ENCODE data around the gene CSNK1D.

CSNK1D gene

DNA sequence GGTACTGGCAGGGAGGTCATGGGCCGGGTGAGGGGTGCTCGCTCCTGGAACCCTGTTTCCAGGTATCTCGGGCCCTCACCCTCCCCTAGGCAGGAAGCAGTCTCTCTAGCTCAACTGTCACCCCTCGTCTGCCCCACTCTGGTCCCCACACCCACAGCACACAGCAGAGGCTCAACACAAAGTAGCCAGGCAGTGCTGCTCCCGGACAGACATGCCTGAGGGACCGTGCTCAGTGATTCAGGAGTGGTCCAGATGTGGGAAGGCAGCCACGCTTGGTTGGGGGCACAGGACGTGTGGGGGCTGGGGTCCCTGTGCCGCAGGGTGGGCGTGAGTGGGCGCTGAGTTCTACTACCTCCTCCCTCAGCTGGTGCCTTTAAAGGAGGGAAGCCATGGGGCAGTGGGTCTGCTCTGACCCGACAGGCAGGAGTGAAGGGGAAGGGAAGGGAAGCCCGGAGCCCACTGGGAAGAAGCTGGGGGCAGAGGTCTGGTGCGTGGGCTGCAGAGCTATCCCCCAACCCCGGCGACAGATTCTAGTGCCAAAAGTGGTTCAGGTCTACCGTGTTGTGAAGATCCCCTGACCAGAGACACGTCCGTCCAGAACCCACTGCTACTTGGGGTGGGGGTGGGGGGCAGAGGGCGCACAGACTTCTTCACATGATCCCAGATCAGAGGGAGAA is 32.9 kb downstream of the CSNK1D start:
- DNase-seq (ENCODE audit: low read depth, low spot score) = no peak

GRCh38 chr17:82239926-82240505 is 33.5 kb downstream of the CSNK1D start:
- no peak for DNase-seq (ENCODE audit: low read depth, low spot score)

DNA sequence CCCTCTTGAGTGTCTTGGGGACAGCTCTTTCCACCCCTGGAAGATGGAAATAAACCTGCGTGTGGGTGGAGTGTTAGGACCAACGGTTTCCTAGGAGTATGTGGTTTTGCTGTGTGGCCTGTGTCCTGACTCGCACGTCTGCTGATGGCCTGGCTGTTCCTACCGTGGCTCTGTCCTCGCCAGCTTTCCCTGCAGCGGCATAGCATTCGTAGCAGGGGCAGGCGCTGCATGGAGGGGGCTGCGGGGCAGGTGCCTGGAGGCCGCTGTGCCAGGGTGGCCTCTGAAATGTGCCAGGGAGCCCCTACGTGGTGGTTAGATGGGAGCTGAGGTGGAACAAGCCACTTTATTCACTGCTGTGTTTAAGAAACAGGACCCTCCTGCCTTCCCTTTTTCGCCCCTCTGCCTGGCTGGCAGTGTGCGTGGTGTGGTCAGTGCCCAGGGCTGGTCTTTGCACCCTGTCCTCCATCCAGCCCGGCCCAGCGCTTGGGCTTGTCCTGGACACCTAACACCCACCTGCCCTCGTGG is 34.0 kb downstream of the CSNK1D start:
- DNase-seq (ENCODE audit: low read depth, low spot score) = no peak

- DNase-seq (ENCODE audit: low read depth, low spot score) = no peak
These were observed 34.9 kb downstream of the CSNK1D start for GRCh38 chr17:82238472-82239201.

- DNase-seq (ENCODE audit: low read depth, low spot score) = no peak
These were observed 35.6 kb downstream of the CSNK1D start for GRCh38 chr17:82237746-82238471.

DNA sequence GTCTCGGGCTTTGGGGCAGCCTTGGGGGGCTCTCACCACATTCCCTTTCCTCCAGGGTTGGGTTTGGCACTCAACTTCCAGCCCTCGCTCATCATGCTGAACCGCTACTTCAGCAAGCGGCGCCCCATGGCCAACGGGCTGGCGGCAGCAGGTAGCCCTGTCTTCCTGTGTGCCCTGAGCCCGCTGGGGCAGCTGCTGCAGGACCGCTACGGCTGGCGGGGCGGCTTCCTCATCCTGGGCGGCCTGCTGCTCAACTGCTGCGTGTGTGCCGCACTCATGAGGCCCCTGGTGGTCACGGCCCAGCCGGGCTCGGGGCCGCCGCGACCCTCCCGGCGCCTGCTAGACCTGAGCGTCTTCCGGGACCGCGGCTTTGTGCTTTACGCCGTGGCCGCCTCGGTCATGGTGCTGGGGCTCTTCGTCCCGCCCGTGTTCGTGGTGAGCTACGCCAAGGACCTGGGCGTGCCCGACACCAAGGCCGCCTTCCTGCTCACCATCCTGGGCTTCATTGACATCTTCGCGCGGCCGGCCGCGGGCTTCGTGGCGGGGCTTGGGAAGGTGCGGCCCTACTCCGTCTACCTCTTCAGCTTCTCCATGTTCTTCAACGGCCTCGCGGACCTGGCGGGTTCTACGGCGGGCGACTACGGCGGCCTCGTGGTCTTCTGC is 36.3 kb downstream of the CSNK1D start:
- DNase-seq (ENCODE audit: low read depth, low spot score) = peak; percentile 61

DNA sequence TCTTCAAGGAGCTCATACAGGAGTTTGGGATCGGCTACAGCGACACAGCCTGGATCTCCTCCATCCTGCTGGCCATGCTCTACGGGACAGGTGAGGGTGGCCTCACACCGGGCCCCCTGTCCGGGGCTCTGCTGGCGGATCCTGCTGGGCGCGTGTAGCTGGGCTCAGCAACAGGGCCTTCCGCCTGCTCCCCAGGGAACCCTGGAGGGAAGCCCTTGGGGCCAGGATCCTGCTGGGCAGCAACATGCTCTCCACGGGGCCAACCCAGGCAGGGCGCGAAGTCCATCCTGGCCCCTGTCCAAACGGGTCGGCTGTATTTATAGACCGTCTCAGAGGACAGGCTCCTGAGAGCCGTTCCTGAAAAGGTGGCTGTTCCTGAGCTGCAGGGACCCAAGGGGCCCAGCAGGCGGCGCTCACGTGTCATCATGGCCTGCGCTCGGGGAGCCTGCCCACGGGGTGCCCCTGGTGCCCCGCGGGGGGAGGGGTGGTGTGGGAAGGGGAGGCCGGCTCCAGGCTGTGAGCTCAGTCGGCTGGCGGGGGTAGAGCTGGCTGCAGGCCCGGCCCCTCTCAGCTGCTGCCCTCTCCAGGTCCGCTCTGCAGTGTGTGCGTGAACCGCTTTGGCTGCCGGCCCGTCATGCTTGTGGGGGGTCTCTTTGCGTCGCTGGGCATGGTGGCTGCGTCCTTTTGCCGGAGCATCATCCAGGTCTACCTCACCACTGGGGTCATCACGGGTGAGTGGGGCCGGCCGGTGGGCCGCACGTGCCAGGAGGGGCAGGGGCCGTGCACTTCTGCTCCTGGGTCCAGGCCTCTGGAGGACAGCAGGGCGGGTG is 37.1 kb downstream of the CSNK1D start:
- peak; percentile 88 for DNase-seq (ENCODE audit: low read depth, low spot score)

GRCh38 chr17:82235775-82236141 is 37.7 kb downstream of the CSNK1D start:
- no peak for DNase-seq (ENCODE audit: low read depth, low spot score)

DNA sequence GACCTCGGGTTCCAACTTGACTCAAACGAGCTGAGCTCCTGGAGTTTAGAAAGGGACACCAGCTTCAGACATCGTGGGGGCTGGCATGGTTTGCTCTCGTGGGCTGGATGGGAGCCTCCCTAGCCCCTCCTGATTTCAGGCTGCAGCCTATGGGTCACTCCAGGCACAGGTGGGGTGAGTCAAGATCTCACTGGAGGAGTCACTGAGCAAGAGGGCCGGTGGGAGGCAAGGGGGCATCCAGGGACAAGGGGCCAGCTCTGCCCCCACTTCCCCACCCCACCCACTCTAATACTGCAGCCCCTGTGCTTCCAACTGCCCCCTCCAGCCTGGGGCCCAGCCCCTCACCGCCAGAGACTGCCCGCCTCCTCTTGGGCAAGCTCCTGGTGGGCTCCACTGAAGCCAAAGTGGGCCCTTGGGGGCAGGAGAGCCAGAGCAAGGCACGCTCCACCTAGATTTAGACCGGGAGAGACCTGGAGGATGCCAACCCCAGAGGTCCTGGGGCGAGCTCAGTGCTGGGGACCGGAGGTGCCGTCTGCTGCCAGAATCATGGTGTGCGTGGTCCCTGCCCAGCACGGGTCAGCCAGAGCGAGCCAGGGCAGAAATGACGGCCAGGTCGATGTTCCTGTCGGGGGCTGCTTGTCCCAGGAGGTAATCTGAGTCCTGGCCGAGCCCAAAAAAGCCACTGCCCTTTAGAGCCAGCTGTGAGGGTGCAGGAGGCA is 38.3 kb downstream of the CSNK1D start:
- no peak for DNase-seq (ENCODE audit: low read depth, low spot score)

GRCh38 chr17:82234211-82235055 is 39.1 kb downstream of the CSNK1D start:
- no peak for DNase-seq (ENCODE audit: low read depth, low spot score)

- no peak for DNase-seq (ENCODE audit: low read depth, low spot score)
These were observed 40.4 kb downstream of the CSNK1D start for GRCh38 chr17:82232876-82233785.

DNA sequence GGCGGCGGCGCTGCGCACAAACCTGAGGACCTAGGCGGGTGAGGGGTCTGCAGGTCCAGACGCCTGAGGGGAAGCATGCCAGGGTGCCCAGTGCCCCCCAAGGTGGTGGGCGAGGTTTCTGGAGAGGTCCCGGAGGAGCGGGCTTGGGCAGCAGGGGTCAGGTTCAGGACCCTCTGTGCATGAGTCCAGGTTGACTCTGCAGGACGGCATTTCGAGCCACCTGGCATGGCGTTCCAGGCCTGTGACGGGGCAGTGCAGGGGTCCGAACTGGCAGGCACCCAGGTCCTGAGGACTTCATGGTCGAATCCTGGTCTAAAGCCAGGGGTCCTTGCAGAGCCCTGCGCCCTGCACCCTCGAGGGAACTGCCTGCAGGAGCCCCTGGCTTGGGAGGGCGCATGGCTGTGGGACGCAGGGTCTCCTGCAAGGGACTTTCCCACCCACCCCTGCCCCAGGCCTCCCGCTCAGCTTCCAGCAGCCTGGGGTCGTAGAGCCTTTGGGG is 41.1 kb downstream of the CSNK1D start:
- DNase-seq (ENCODE audit: low read depth, low spot score) = no peak

GRCh38 chr17:82231562-82232321 is 41.8 kb downstream of the CSNK1D start:
- DNase-seq (ENCODE audit: low read depth, low spot score) = peak; percentile 89

DNA sequence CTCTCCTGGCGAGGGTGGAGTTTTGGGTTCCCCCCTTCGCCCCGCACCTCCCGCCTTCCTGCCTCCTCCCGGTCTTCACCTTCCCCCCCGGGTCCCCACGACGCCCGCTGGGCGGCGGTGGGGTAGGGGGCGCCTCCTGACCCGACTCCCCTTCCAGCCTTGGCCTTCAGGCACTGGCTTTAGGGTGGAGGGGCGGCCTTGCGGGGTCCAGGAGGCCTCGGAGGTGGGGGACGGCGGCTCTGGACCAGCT is 42.3 kb downstream of the CSNK1D start:
- no peak for DNase-seq (ENCODE audit: low read depth, low spot score)

DNA sequence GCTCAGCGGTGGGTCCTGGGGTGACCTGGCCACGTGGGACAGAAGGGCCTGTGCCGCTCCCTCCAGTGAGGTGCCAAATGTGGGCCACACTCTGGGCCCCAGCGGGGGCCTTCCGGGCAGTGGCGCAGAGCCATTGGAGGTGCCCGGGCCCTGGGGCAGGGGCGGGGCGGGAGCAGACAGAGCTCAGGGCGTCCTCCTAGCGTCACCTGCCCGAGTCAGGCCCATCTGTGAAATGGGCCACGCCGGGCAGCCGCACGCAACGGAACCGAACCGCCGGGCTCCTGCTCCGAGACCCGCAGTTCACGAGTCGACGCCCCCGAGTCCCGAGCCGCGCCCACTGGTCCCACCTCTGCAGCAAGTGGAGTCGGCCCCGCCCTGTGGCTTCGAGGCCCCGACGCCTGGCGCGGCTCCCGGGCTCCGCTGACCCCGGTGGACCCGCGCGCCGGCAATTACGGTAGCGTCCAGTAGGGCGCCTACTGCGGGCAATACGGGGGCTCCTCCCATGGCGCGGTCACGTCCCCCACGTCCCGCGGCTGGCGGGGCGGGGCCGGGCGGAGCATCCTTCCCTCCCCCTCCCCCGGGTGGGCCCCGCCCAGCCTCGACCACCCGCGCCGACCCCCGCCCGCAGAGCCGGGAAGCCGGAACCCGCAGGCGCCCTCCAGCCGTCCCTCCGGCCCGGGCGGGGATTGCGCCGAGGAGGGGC is 42.7 kb downstream of the CSNK1D start:
- peak; percentile 81 for DNase-seq (ENCODE audit: low read depth, low spot score)

GRCh38 chr17:82229698-82230608 is 43.5 kb downstream of the CSNK1D start:
- no peak for DNase-seq (ENCODE audit: low read depth, low spot score)
